Stimulated activated CD8-positive, alpha-beta memory T cell treated with anti-CD3 and anti-CD28 coated beads, Interleukin-4, amount 100 ng/mL, for 48 hours (primary cell): ENCODE measurements around the gene MICALL1.
A peak's percentile ranks its signal among the peaks of the same experiment; 100 is the strongest.

Experiments
- DNase-seq: peaks from one replicate; pipeline ENCODE4 v3.0.0-alpha.2; 2020

Gene MICALL1

DNA sequence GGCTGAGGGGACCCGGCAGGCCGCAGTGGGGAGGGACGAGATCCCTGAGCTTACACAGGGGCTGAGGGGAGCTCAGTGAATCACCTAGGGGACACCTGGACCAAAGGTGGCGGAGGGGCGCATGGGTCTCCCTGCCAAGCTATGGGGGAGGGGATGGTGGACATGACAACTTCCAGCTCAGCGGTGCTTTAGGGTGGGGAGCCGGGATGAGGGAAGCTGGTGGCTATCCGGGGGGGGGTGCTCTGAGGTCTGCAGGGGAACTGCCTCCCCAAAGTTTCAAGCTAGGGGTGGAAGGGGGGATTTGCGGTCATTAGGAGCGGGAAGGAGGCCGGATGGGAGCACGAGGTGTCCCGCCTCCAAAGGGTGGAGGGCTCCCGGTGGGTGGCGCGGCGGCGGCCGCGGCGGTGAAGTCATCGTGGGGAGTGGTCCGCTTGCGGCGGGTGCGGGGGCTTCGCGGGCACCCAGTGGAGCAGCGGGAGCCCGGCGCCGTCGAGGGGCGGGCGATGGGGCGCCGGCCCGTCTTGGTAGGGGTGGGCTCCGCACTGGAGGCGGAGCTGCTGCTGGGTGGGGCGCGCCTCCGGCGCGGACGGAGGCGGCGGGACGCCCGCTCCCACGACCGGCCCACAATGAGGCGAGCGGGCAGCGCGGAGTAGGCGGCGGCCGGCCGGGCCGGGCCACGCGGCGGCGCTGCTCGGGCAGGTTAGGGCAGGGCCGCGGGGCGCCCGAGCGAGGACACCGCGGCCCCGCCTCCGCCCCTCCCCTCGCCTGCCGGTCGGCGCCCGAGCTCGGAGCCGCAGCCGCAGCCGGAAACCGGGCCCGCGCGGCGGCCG is at the start of gene MICALL1:
Gene MICALL1, plus strand, starts transcription at position 764 of the 830 bp plus-strand sequence. CDS start 126 bp downstream, outside the sequence.
- DNase-seq: peak; percentile 75

GRCh38 chr22:37860796-37861421 is 45.2 kb upstream of the MICALL1 start:
- no peak for DNase-seq

DNA sequence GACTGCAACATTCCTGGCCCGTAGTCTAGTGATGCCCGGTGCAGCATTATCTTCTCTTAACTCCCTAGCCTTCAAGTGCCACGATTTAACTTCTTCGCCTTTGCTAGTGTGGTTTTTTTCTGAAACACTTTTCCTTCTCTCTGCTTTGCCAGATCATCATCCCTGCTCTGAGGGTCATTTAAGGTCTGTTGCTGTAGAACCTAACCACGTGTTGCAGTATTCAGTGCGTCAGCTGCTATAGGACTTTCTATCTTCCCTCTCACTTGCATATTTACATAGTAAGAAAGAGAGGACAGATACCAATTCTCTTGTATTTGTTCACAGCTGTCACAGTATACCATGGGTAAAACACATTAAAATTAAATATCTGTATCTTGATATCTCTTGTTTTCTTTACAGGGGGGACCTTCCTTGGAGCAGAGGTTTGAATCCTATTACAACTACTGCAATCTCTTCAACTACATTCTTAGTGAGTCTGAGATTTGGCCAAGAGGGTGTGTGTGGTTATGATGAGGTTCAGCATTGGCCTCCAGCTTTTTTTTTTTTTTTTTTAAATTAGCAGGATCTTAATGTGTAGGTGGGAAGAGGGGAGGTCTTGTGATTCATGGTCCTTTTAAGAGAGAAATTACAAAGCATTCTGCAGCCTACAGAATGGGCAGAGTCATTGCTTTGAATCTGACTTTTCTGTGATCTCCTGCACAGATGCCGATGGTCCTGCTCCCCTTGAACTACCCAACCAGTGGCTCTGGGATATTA is 43.3 kb upstream of the MICALL1 start:
- DNase-seq: no peak

DNA sequence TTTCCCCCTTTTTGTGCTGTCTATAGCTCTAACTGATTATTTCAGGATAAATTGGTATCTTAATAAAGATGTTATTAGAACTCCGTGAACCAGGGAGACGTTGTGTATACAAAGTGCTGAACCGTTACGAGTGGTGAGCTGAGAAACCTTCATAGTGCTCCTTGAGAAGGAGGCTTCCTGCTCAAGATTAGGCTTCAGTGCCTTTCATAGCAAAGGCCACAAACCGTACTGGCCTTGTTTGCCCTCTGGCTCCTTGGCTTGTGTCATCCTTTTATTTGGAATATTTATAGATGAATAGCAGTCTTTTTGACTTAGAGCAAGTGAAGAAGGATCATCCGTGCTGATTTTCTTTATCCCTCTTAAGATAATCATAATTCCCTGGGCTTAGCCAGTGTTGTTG is 40.6 kb upstream of the MICALL1 start:
- no peak for DNase-seq

DNA sequence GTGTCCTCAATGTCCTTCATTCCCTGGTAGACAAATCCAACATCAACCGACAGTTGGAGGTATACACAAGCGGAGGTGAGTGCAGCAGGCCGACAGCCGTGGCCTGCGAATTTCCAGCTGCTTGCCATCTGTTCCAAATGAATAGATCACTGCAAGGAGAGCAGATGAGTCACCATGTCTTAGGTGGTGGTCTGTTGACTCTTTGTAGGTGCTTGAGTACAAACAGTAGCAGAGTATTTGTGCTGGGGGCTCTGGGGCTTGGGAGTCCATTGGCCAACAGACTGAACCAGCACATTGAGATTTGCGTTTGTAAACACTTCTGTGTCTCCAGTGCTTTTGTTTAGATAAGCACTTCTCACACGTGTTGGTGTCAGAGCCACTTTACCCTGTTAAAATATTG is 35.8 kb upstream of the MICALL1 start:
- DNase-seq: no peak

DNA sequence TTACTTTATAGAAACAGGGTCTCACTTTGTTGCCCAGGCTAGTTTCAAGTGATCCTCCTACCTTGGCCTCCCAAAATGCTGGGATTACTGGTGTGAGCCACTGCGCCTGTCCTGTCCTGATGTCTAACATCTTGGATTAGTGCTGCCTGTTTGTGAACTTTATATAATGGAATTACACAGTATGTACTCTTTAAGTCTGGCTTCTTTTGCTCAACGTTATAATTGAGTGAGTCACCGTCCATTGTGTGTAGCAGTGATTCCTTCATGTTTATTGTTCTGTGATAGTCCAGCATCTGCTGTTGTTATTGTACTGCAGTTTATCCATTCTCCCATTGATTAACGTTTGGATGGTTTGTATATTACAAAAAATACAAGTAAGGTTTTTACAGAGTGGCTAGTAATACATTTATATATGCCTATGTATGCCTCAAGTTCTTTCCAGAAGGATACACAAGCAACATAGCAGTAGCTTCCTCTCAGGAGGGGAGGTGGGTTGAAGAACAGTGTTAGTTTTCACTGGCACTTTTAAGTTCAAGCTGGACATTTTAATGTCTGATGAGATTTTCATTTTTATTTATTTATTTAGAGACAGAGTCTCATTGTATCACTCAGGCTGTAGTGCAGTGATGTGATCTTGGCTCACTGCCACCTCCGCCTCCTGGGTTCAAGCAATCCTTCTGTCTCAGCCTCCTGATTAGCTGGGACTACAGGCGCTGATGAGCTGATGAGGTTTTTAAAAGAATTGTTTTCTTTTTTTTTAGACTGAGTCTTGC is 25.2 kb upstream of the MICALL1 start:
- DNase-seq: no peak

GRCh38 chr22:37884420-37884819 is 21.7 kb upstream of the MICALL1 start:
- no peak for DNase-seq

- no peak for DNase-seq
Observed at GRCh38 chr22:37887584-37888378, 18.3 kb upstream of the MICALL1 start.

DNA sequence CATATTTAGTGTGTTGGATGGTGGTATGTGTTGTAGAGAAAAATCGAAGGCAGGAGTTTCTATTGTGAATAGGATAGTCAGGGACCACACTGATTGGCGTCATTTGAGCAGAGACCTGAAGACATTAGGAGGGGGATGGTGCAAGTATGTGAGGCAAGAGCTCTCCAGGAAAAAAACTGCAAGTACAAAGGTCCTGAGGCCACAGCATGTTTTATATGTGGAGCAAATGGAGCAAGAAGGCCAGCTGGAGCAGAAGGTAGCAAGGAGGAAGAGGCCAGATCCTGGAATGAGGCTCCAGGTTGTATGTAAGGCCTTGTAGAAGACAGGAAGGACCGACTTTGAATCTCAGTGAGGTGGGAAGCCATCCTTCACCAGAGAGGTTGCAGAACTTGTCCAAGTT is 14.2 kb upstream of the MICALL1 start:
- DNase-seq: no peak

DNA sequence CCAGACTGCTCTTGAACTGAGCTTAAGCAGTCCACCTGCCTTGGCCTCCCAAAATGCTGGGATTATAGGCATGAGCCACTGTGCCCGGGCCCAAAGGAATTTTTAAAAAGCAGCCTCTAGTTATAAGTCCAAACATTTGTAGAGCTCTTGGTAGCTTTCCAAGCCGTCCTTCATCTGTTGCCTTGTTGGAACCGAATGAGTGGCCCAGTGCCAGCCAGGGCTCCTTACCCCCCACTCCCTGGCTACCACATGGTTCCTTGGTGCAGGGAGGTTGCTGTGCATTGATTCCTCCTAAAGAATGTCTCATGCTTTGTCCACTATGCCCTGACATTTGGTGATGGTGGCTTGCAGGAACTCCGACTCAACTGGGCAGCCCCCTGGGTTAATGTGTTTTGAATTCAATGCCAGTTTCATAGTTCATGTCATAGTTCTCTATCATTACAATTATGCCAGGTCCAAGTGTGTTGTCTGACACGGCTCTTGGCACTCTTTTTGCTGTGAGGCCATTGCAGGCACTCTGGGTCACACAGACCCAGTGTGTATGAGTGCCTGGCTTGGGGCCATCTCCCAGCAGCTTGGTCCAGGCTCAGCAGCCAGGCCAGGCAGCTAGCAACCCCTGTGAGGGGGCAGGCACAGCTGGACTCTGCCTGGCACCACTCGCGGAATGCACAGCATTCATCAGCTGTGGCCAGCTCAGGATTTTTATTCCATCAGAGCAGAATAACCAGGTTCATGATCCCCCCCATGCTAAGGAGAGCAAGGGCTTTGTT is 13.3 kb upstream of the MICALL1 start:
- no peak for DNase-seq

- no peak for DNase-seq
Observed at GRCh38 chr22:37893583-37893983, 12.5 kb upstream of the MICALL1 start.

DNA sequence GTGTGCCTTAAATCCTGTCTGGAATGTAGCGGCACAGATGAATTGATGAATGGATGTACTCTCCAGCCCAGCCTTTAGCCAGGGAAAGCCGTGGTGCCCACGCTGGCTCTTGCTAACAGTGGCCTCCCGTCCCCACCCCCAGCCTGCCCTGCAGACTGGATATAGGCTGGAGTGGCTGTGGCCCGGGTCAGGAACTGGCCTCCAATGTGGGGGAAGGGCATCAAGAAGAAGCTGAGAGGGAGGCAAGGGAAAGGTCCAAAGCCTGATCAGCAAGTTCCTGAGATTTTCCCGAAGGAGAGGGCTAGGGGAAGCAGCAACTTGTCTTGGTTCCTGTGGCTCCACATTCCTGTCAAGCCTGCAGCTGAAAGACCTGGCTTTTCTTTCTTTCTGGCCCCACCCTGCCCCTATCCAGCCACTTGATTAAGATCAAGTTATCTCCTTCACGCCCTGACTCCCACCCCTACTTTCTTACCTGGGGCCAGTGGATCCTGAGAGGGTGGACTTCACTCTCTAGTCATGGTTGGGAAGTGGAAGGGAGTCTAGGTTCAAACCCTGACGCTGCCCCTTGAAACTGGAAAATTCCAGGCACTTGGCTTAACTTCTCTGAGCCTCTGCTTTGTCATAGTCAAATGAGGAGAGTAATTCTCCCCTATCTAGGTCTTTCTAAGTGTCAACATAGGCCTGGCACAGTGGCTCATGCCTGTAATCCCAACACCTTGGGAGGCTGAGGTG is 11.0 kb upstream of the MICALL1 start:
- DNase-seq: no peak

DNA sequence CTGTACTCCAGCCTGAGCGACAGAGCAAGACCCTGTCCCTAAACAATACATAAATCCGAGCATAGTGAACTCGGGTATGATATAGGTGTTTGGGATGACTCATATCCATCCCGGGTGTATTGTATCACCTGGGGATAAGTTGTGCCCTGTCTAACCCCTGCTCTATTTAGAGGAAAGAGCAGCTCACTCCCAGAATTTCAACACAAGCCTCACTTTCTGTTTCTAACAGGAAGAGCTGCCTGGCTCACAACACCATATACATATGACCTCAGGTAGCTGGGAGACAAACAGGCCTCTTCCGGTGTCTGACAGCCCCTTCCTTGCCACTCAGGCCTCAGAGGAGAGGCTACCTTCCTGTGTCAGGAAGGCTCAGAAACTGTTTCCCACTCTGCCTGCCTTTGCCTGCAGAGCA is 9.9 kb upstream of the MICALL1 start:
- DNase-seq: peak; percentile 51

DNA sequence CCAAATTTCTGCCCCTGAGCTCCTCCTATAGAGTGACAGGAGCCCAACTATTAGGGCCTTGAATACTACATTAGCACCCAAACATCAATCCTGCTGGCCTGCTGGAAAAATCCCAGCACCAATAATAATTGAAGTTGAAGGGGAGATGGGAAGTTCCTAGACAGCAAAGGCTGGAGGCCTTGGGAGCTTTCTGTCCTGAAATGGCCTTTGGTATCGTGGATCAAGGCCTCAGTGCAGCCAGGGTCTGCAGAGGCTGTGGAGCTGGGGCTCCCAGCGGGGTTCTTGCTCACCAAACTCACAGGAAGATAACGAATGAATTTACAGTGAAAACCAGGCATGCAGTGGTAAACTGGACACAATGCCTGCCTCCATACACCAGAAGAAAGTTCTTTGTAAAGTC is 9.2 kb upstream of the MICALL1 start:
- DNase-seq: no peak

- DNase-seq: no peak
Observed at GRCh38 chr22:37897807-37898206, 8.3 kb upstream of the MICALL1 start.

DNA sequence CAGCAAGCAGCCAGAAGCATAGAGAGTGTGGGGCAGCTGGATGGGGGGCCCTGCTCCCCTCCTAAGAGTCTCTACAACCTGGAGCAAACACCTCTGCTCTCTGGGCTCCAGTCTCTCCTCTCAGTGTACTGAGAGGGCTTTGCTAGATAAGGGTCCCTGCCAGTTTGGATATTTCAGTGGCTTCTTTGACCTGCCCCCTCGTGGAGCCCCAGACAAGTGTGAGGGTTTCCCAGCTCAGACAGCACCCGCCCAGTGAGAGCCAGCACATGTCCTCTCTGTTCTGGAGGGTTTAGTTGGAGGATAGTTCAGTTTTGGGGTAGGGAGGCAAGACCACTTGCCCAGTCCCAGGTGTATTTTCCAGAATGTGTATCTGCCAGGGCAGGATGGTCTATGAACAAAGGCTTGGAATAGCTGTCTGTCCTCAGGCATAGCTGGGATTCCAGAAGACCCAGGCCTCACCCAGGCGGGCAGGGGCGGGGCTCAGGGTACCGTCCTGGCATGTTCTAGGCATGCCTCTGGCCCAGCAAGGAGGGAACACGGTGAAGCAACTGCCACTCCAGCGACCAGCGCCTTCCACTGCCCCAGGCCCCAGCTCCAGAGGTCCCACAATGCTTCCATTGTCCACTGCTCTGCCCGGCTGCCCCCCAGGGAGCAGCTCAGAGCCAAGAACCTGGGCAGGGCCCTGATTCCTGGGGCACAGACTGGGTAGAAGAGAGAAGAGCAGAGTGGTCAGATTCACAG is 7.5 kb upstream of the MICALL1 start:
- no peak for DNase-seq

- DNase-seq: peak; percentile 50
Observed at GRCh38 chr22:37904572-37905533, 1.2 kb upstream of the MICALL1 start.

DNA sequence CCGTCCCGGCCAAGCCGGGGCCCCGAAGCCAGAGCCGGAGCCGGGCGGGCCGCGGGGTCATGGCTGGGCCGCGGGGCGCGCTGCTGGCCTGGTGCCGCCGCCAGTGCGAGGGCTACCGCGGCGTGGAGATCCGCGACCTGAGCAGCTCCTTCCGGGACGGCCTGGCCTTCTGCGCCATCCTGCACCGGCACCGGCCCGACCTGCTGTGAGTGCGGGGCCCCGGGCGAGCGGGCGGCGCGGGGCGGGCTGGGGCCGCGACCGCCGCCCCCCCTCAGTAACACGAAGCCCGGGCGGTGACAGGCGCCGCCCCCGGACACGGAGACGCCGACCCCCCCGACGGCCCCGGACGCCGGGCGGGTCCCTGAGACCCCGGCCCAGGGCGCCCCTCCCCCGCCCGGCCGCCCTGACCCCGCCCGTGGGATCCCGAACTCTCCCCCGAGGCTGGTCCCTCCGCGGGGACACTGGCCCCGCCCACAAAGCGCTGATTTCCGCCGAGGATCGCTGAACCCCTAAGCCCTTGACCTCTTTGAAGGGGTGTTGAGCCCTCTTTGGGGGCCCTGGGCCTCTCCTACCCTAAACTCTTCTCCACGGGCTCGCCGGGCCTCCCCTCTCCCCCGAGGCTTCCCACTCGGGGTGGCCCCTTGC is 389 bp downstream of the MICALL1 start:
- DNase-seq: peak; percentile 66
